ENCODE results near the gene ZNF385A.

GRCh38 chr12:54330442-54330841 is 54.1 kb downstream of the ZNF385A start:
- no peak for TF ChIP-seq CTCF (IDR thresholded peaks at IDR 0.05)
- TF ChIP-seq POLR2A (IDR thresholded peaks at IDR 0.05): no peak
